ENCODE measurements around the gene RDH11. TPM values are rescaled to one million over a fixed set of nuclear protein-coding genes. Genes with fewer than 3 reads are reported as not detected.

The RDH11 gene
- total and polyA plus RNA-seq, 10 of the 15 experiments (the other 5 are each of a cell fraction or from before 2014, with no cell fraction given) = 49.7 to 161 (median 77.2) TPM

DNA sequence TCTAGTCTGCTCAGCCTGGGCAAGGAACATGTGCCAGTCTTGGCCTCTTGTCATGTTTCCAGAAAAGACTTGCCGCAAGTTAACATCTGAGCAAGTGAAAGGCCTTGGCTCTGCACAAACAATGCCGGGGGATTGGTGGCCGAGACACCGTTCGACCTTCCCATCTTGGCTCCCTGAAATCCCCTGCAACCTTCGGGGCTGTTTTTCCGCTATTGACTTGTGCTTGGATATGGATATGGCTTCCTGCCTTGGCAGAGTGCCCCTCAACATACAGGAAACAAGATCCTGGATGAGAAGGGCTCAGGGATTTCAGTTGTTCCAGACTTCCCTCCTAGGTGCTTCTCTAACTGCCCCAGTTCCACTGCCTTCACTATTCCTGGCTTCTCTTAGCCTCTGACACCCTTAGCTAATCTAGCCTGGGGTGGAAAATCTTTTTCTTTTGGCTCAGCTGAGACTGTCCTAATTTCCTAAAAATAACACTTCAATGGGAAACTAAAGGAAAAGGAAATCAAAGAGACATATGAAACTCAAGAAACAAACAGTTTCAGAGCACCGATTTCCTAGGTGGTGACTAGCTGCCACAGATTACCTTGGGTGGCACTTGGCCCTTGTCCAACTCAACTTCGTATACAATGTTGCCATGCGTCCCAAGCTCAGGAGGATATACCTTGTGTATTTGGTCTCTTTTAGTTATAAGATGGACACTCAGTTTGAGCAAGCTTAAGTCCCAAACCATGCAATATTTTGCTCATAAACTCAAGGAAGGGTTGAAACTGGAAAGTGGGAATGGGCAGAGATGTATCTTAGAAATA is 40.0 kb upstream of the RDH11 start:
- intact Hi-C loops (cut with micrococcal nuclease; ENCODE audit: unreplicated experiment) = no loop called here

More for the DNA sequence above, 40.0 kb upstream of the RDH11 start:
- no peak for FAIRE-seq
- CTCF ChIA-PET = interaction anchor here (1.6 kb wide), 1 partner anchor 31 kb away, joined by 5 read pairs; no protein-coding TSS in a partner anchor
- no peak for DNase-seq (ENCODE audit: low read depth, low spot score)
- POLR2A ChIA-PET = no interaction called here
- ATAC-seq = no peak
- Histone ChIP-seq H3K9ac (ENCODE audit: control insufficient read depth, insufficient read depth, low read length) (no peak overlapping the region), H3K27ac (ENCODE audit: control insufficient read depth, insufficient read depth) (no peak overlapping the region), H3K27me3 (replicated peaks in 1 of 2; ENCODE audit: control insufficient read depth in 2 of 2, insufficient read depth in 2 of 2, low read length in 1 of 2) (no peaks in the 10 kb centered on the region), H3K4me3 (no peak overlapping the region), H3K4me2 (ENCODE audit: control insufficient read depth, insufficient read depth) (no peak overlapping the region), H3K4me1 (ENCODE audit: control insufficient read depth, insufficient read depth, low read length) (no peaks in the 10 kb centered on the region), H2AFZ (ENCODE audit: control insufficient read depth, low read depth, low read length) (no peak overlapping the region), H3K36me3 (ENCODE audit: control insufficient read depth in 2 of 2, insufficient read depth in 2 of 2, low read length in 1 of 2) (no peaks in the 10 kb centered on the region), H3K9me3 (replicated peaks; ENCODE audit: control insufficient read depth, insufficient read depth, low read length) (no peaks in the 10 kb centered on the region), H3K79me2 (ENCODE audit: control insufficient read depth, insufficient read depth, low read length) (no peaks in the 10 kb centered on the region), H4K20me1 (ENCODE audit: control insufficient read depth, insufficient read depth) (no peaks in the 10 kb centered on the region)
- TF ChIP-seq BHLHE40 (IDR thresholded peaks at IDR 0.05; ENCODE audit: borderline replicate concordance in 1 of 2, low read depth in 2 of 2, low read length in 1 of 2) (no peak), ZNF207 (IDR thresholded peaks at IDR 0.05; ENCODE audit: borderline replicate concordance) (no peak)
- TF ChIP-seq, protein P1, sequence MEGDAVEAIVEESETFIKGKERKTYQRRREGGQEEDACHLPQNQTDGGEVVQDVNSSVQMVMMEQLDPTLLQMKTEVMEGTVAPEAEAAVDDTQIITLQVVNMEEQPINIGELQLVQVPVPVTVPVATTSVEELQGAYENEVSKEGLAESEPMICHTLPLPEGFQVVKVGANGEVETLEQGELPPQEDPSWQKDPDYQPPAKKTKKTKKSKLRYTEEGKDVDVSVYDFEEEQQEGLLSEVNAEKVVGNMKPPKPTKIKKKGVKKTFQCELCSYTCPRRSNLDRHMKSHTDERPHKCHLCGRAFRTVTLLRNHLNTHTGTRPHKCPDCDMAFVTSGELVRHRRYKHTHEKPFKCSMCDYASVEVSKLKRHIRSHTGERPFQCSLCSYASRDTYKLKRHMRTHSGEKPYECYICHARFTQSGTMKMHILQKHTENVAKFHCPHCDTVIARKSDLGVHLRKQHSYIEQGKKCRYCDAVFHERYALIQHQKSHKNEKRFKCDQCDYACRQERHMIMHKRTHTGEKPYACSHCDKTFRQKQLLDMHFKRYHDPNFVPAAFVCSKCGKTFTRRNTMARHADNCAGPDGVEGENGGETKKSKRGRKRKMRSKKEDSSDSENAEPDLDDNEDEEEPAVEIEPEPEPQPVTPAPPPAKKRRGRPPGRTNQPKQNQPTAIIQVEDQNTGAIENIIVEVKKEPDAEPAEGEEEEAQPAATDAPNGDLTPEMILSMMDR (IDR thresholded peaks at IDR 0.05 in 2 of 3, conservative IDR thresholded peaks at IDR 0.05 in 1 of 3; ENCODE audit: control insufficient read depth in 2 of 3, extremely low read depth in 1 of 3, insufficient read depth in 1 of 3, low read depth in 3 of 3, low read length in 3 of 3) = no peak
- TF ChIP-seq, protein P2, sequence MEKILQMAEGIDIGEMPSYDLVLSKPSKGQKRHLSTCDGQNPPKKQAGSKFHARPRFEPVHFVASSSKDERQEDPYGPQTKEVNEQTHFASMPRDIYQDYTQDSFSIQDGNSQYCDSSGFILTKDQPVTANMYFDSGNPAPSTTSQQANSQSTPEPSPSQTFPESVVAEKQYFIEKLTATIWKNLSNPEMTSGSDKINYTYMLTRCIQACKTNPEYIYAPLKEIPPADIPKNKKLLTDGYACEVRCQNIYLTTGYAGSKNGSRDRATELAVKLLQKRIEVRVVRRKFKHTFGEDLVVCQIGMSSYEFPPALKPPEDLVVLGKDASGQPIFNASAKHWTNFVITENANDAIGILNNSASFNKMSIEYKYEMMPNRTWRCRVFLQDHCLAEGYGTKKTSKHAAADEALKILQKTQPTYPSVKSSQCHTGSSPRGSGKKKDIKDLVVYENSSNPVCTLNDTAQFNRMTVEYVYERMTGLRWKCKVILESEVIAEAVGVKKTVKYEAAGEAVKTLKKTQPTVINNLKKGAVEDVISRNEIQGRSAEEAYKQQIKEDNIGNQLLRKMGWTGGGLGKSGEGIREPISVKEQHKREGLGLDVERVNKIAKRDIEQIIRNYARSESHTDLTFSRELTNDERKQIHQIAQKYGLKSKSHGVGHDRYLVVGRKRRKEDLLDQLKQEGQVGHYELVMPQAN (conservative IDR thresholded peaks at IDR 0.05) = no peak
- RAD21 ChIA-PET (ENCODE audit: unreplicated experiment) = no interaction called here
- WGBS (ENCODE audit: insufficient coverage, insufficient replicate concordance, low lambda C conversion rate, missing lambda C conversion rate) = 80% methylated on average over 10 of the region's 10 CpGs
- no TSS peak for BruUV-seq (replicated peaks)
- in situ Hi-C loops (cut with MboI) = no loop called here
- SMC1A ChIA-PET (ENCODE audit: uncharacterized antibody, unreplicated experiment) = no interaction called here
